Astrocyte (in vitro differentiated cells and primary cell): ENCODE measurements around the gene PODXL.

Source experiments
- CTCF ChIP-seq: IDR thresholded peaks from 2 replicates; pipeline ENCODE4 v1.5.1; 2011; ENCODE audit warnings: low read depth, mild to moderate bottlenecking, inconsistent platforms, low read length, moderate library complexity; ENCODE audit not compliant: insufficient read depth
- EZH2 ChIP-seq: IDR thresholded peaks from 2 replicates; pipeline ENCODE4 v1.6.1; 2012; ENCODE audit warnings: mild to moderate bottlenecking, low read length, inconsistent platforms; ENCODE audit not compliant: insufficient read depth

- TF ChIP-seq CTCF (no peak), EZH2 (no peak)
Observed at GRCh38 chr7:131494182-131494581, 62.2 kb downstream of the PODXL start.
